GM19025 (cell line): ENCODE measurements around the gene DLGAP1.

Source experiments
- ATAC-seq: cut with Tn5 transposase; IDR thresholded peaks from one replicate; pipeline ENCODE4 v1.9.1; 2021; ENCODE audit warnings: mild to moderate bottlenecking, low read depth, moderate library complexity; ENCODE audit not compliant: unreplicated experiment

The DLGAP1 gene

GRCh38 chr18:4248686-4249085, 206.4 kb downstream of the DLGAP1 start:
- ATAC-seq = no peak

GRCh38 chr18:4246374-4246773, 208.7 kb downstream of the DLGAP1 start:
- ATAC-seq = no peak

GRCh38 chr18:4245456-4245855, 209.7 kb downstream of the DLGAP1 start:
- ATAC-seq = no peak

- no peak for ATAC-seq
Observed at GRCh38 chr18:4242431-4243161, 212.5 kb downstream of the DLGAP1 start.

- ATAC-seq = no peak
Observed at GRCh38 chr18:4241090-4241617, 214.0 kb downstream of the DLGAP1 start.

- ATAC-seq = no peak
Observed at GRCh38 chr18:4238966-4239365, 216.1 kb downstream of the DLGAP1 start.

- ATAC-seq = no peak
Observed at GRCh38 chr18:4237664-4238041, 217.5 kb downstream of the DLGAP1 start.

- peak; percentile 59 for ATAC-seq
Observed at GRCh38 chr18:4236940-4237663, 218.0 kb downstream of the DLGAP1 start.

- ATAC-seq = no peak
Observed at GRCh38 chr18:4233468-4233867, 221.6 kb downstream of the DLGAP1 start.

- ATAC-seq = no peak
Observed at GRCh38 chr18:4232656-4233055, 222.5 kb downstream of the DLGAP1 start.

- ATAC-seq = no peak
Observed at GRCh38 chr18:4231260-4231659, 223.8 kb downstream of the DLGAP1 start.

GRCh38 chr18:4230450-4231168, 224.5 kb downstream of the DLGAP1 start:
- no peak for ATAC-seq

GRCh38 chr18:4224031-4224704, 230.9 kb downstream of the DLGAP1 start:
- ATAC-seq = no peak

- ATAC-seq = no peak
Observed at GRCh38 chr18:4211111-4211837, 243.8 kb downstream of the DLGAP1 start.

GRCh38 chr18:4208366-4208765, 246.7 kb downstream of the DLGAP1 start:
- no peak for ATAC-seq

- no peak for ATAC-seq
Observed at GRCh38 chr18:4207383-4207985, 247.6 kb downstream of the DLGAP1 start.

- no peak for ATAC-seq
Observed at GRCh38 chr18:4204438-4204720, 250.7 kb downstream of the DLGAP1 start.

GRCh38 chr18:4203568-4204437, 251.3 kb downstream of the DLGAP1 start:
- ATAC-seq = no peak

GRCh38 chr18:4200399-4200798, 254.7 kb downstream of the DLGAP1 start:
- no peak for ATAC-seq
